Naive thymus-derived CD4-positive, alpha-beta T cell (primary cell): ENCODE measurements around the gene P2RY8. TPM values are rescaled to one million over a fixed set of nuclear protein-coding genes. Genes with fewer than 3 reads are reported as not detected.
A peak's percentile ranks its signal among the peaks of the same experiment; 100 is the strongest.
"Not testable (repeated sequence)": the region's sequence is repeated elsewhere in the genome, so short reads cannot be mapped to it uniquely, and the experiment has no call there.

Source experiments
- ATAC-seq: fragments of 150-1000 bp; cut with Tn5 transposase; 2 replicates; pipeline ENCODE4 v1.10.0; 2021; ENCODE audit warnings: mild to moderate bottlenecking, moderate library complexity
- CTCF ChIA-PET: fragments of 350-600 bp; sonication (Branson Sonifier 250); formaldehyde crosslinking; loops from one replicate; lab custom pipeline; 2021; ENCODE audit warnings: antibody characterized with exemption; lab: Charles Lee
- POLR2A ChIA-PET: fragments of 350-600 bp; sonication (Branson Sonifier 250); formaldehyde crosslinking; loops from one replicate; lab custom pipeline; 2021; ENCODE audit warnings: antibody characterized with exemption, inconsistent platforms; lab: Charles Lee
- DNase-seq, 9 donors: peaks; one replicate each; pipeline versions ENCODE4 v3.0.0 to v3.0.0-alpha.2; 2020 to 2022; ENCODE audit warnings: mixed read lengths in 1 of 9
- H3K27ac ChIP-seq: one replicate; pipeline ENCODE4 v1.7.0; 2013; ENCODE audit warnings: mild to moderate bottlenecking, low read depth, low read length, moderate library complexity
- H3K27me3 ChIP-seq, 2 donors: one replicate each; pipeline ENCODE4 v1.7.0; 2013; ENCODE audit warnings: low read length in 2 of 2, mild to moderate bottlenecking in 2 of 2, moderate library complexity in 2 of 2; ENCODE audit not compliant: control insufficient read depth in 2 of 2, insufficient read depth in 2 of 2
- H3K36me3 ChIP-seq, 3 experiments: 1 replicate in 2 of 3; 2 replicates in 1 of 3; pipeline ENCODE4 v1.7.0; 2013; ENCODE audit warnings: low read length in 3 of 3, mild to moderate bottlenecking in 3 of 3, moderate library complexity in 1 of 3; ENCODE audit not compliant: insufficient read depth in 3 of 3, control insufficient read depth in 2 of 3
- H3K4me1 ChIP-seq, 2 donors: one replicate each; pipeline ENCODE4 v1.7.0; 2013; ENCODE audit warnings: low read length in 2 of 2, mild to moderate bottlenecking in 2 of 2, moderate library complexity in 1 of 2; ENCODE audit not compliant: control insufficient read depth in 2 of 2, insufficient read depth in 2 of 2
- H3K4me3 ChIP-seq: 2 replicates; pipeline ENCODE4 v1.7.0; 2013; ENCODE audit warnings: mild to moderate bottlenecking, low read length
- H3K9me3 ChIP-seq, 3 experiments: 1 replicate in 2 of 3; 2 replicates in 1 of 3; pipeline ENCODE4 v1.7.0; 2013; ENCODE audit warnings: low read length in 3 of 3; ENCODE audit not compliant: control insufficient read depth in 2 of 3
- H3K27ac Mint-ChIP-seq, 9 donors: one replicate each; pipeline ENCODE4 v1.8.0; 2020 to 2022; ENCODE audit warnings: mixed read lengths in 9 of 9, mild to moderate bottlenecking in 8 of 9, moderate library complexity in 5 of 9, inconsistent platforms in 2 of 9
- H3K27me3 Mint-ChIP-seq, 5 donors: one replicate each; pipeline ENCODE4 v1.8.0; 2021 to 2022; ENCODE audit warnings: mixed read lengths in 5 of 5, mild to moderate bottlenecking in 1 of 5
- H3K36me3 Mint-ChIP-seq, 5 donors: one replicate each; pipeline ENCODE4 v1.8.0; 2020 to 2022; ENCODE audit warnings: mixed read lengths in 5 of 5, mild to moderate bottlenecking in 3 of 5, inconsistent platforms in 1 of 5
- H3K4me1 Mint-ChIP-seq, 7 donors: one replicate each; pipeline ENCODE4 v1.8.0; 2020 to 2022; ENCODE audit warnings: mixed read lengths in 7 of 7, mild to moderate bottlenecking in 3 of 7, inconsistent platforms in 1 of 7
- H3K4me3 Mint-ChIP-seq, 10 donors: one replicate each; pipeline ENCODE4 v1.8.0; 2020 to 2022; ENCODE audit warnings: mild to moderate bottlenecking in 10 of 10, mixed read lengths in 10 of 10, moderate library complexity in 6 of 10, inconsistent platforms in 2 of 10
- H3K9me3 Mint-ChIP-seq, 11 donors: one replicate each; pipeline ENCODE4 v1.8.0; 2020 to 2022; ENCODE audit warnings: mixed read lengths in 11 of 11, mild to moderate bottlenecking in 4 of 11, inconsistent platforms in 1 of 11, moderate library complexity in 1 of 11
- intact Hi-C, 2 donors: fragments of 100-400 bp; cut with micrococcal nuclease; formaldehyde crosslinking; loops; one replicate each; pipeline ENCODE4 v1.15.1; 2023
- polyA plus RNA-seq, 2 donors: library from polyadenylated mRNA; unstranded; fragments of 300-500 nt; fragmentation: Illumina TruSeq; gene quantifications; one replicate each; pipeline ENCODE4 v1.2.3, GENCODE V29; 2021
- total RNA-seq, 6 experiments: library from RNA in 5 of 6; stranded (reverse) in 5 of 6; gene quantifications; 1 replicate in 5 of 6; 2 replicates in 1 of 6; pipeline ENCODE4 v1.2.3 and lab custom pipeline; 2021 to 2026

The P2RY8 gene
- total and polyA plus RNA-seq, 7 experiments from 2014 or later: 109 to 277 (median 149) TPM

DNA sequence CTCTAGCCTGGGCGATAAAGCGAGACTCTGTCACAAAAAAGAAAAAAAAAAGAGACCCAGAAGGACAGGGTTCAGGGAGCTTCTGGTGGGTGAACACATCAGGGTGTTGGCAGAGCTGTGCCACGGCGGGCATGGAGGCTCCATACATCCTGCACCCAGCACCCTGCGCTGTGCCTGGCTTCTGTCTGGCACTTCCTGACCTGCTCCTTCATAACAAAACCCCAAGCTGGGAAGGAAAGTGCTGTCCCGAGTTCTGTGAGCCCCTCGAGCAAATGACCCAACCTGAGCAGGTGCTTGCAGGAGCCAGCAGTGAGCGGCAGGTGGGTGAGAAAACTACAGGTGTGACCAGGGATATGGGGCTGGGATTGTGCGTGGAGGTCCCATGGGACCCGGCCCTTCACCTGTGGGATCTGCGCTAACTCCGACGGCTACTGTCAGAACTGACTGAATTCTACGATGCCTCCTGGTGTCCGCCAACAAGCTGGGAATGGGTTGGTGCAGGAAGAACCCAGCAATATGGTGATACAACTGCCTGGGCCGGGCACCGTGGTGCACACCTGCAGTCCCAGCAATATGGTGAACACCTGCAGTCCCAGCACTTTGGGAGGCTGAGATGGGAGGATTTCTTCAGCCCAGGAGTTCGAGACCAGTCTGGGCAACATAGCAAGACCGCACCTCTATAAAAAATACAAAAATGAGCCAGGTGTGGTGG lies 103.2 kb downstream of the P2RY8 start:
- DNase-seq: no peak
- no peaks in the 10 kb centered on the region for H3K27me3 Mint-ChIP-seq
- intact Hi-C loops: no loop called here
- peaks cover 12 to 44% (median 36%) of the 10 kb centered on the region in 5 donors for H3K36me3 Mint-ChIP-seq
- no peak overlapping the region for H3K4me3 Mint-ChIP-seq
- no peaks in the 10 kb centered on the region for H3K4me1 Mint-ChIP-seq
- POLR2A ChIA-PET: no interaction called here
- CTCF ChIA-PET: no interaction called here
- H3K27ac ChIP-seq: no peak overlapping the region
- H3K9me3 Mint-ChIP-seq: peaks cover 0 to 16% (median 0%) of the 10 kb centered on the region in 11 donors
- peaks cover 0 to 45% (median 3%) of the 10 kb centered on the region in 3 experiments for H3K36me3 ChIP-seq
- H3K9me3 ChIP-seq: no peaks in the 10 kb centered on the region
- H3K4me1 ChIP-seq: no peaks in the 10 kb centered on the region
- no peak overlapping the region for H3K4me3 ChIP-seq
- ATAC-seq: no peak
- no peaks in the 10 kb centered on the region for H3K27me3 ChIP-seq
- H3K27ac Mint-ChIP-seq: no peak overlapping the region

DNA sequence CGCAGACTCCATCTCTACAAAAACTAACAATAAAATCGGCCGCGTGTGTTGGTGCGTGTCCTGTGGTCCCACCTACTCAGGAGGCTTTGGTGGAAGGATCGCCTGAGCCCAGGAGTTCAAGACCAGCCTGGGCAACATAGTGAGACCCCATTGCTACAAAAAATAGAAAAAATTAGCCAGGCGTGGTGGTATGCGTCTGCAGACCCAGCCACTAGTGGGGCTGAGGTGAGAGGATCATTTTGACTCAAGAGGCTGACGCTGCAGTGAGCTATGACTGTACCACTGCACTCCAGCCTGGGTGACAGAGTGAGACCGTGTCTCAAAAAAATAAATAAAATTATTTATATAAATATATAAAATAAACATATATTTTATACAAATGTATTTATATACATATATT lies 106.5 kb downstream of the P2RY8 start:
- CTCF ChIA-PET: no interaction called here
- no peak overlapping the region for H3K27ac ChIP-seq
- H3K27ac Mint-ChIP-seq: no peak overlapping the region
- H3K27me3 ChIP-seq: no peaks in the 10 kb centered on the region
- H3K27me3 Mint-ChIP-seq: no peaks in the 10 kb centered on the region
- H3K4me1 ChIP-seq: no peaks in the 10 kb centered on the region
- H3K36me3 Mint-ChIP-seq: peaks cover 0 to 26% (median 19%) of the 10 kb centered on the region in 5 donors
- no peak overlapping the region for H3K4me3 ChIP-seq
- intact Hi-C loops: no loop called here
- POLR2A ChIA-PET: no interaction called here
- peaks cover 0 to 37% (median 9%) of the 10 kb centered on the region in 3 experiments for H3K36me3 ChIP-seq
- peaks cover 0 to 7% (median 0%) of the 10 kb centered on the region in 7 donors for H3K4me1 Mint-ChIP-seq
- DNase-seq: no peak
- H3K9me3 ChIP-seq: no peaks in the 10 kb centered on the region
- H3K4me3 Mint-ChIP-seq: no peak overlapping the region
- H3K9me3 Mint-ChIP-seq: no peaks in the 10 kb centered on the region
- ATAC-seq: no peak

DNA sequence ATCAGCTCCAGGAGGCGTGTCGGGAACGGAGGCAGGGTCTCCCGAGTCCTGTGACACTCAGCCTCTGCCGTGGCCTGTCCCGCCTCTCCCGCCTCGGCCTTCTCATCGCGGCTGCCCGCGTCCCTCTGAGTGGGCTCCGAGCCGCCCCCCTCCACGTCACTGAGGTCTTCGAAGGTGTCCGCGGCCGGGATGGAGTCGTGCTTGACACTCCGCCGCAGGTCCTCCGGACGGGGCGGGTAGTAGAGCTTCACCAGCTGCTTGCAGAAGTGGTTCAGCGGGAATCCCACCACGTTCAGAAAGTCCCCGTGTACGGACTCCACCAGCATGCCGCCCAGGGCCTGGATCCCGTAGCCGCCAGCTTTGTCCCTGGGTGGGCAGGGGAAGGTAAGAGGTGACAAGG lies 109.2 kb downstream of the P2RY8 start:
- intact Hi-C loops: no loop called here
- Mint-ChIP-seq H3K27ac (no peak overlapping the region), H3K4me3 (no peak overlapping the region), H3K36me3 (peaks cover 5 to 47% (median 33%) of the 10 kb centered on the region in 5 donors), H3K9me3 (peaks cover 0 to 19% (median 9%) of the 10 kb centered on the region in 11 donors), H3K4me1 (peaks cover 0 to 7% (median 3%) of the 10 kb centered on the region in 7 donors), H3K27me3 (no peaks in the 10 kb centered on the region)
- no peak overlapping the region for H3K4me3 ChIP-seq
- no peaks in the 10 kb centered on the region for H3K4me1 ChIP-seq
- H3K36me3 ChIP-seq: peaks cover 5 to 47% (median 14%) of the 10 kb centered on the region in 3 experiments
- POLR2A ChIA-PET: no interaction called here
- H3K27ac ChIP-seq: no peak overlapping the region
- DNase-seq: no peak
- CTCF ChIA-PET: no interaction called here
- ATAC-seq: no peak
- peaks cover 0 to 11% (median 0%) of the 10 kb centered on the region in 3 experiments for H3K9me3 ChIP-seq
- H3K27me3 ChIP-seq: no peaks in the 10 kb centered on the region

DNA sequence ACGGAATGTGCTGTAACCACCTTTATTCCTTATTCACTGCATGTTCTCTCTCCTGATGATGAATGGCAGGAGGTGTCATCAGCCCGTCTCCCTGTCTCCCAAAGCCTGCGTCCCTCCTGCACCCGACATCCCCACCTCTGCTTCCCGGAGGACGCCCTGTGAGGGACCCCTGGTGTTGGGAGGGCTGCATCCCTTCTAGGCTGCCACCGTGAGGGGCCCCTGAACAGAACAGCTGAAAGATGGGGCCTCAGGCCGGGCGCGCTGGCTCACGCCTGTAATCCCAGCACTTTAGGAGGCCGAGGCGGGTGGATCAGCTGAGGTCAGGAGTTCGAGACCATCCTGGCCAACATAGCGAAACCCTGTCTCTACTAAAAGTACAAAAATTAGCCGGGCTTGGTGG lies 110.7 kb downstream of the P2RY8 start:
- ATAC-seq, DNase-seq, H3K27me3 Mint-ChIP-seq, H3K4me1 ChIP-seq, POLR2A ChIA-PET, CTCF ChIA-PET, H3K4me1 Mint-ChIP-seq, H3K27ac ChIP-seq, H3K27me3 ChIP-seq, H3K27ac Mint-ChIP-seq, intact Hi-C loops, H3K4me3 ChIP-seq, H3K4me3 Mint-ChIP-seq: not testable (repeated sequence)
- H3K9me3 ChIP-seq: peaks cover 0 to 25% (median 0%) of the 10 kb centered on the region in 3 experiments
- Mint-ChIP-seq H3K36me3 (peaks cover 9 to 57% (median 44%) of the 10 kb centered on the region in 5 donors), H3K9me3 (peaks cover 0 to 30% (median 14%) of the 10 kb centered on the region in 11 donors)
- peaks cover 5 to 61% (median 20%) of the 10 kb centered on the region in 3 experiments for H3K36me3 ChIP-seq

GRCh38 chrX:1425381-1425780 lies 111.6 kb downstream of the P2RY8 start:
- H3K4me1 ChIP-seq: no peaks in the 10 kb centered on the region
- peaks cover 5 to 64% (median 20%) of the 10 kb centered on the region in 3 experiments for H3K36me3 ChIP-seq
- H3K27ac ChIP-seq: no peak overlapping the region
- ChIA-PET CTCF (no interaction called here), POLR2A (no interaction called here)
- no peak overlapping the region for H3K4me3 Mint-ChIP-seq
- peaks cover 0 to 30% (median 14%) of the 10 kb centered on the region in 11 donors for H3K9me3 Mint-ChIP-seq
- H3K27me3 ChIP-seq: no peaks in the 10 kb centered on the region
- peaks cover 0 to 25% (median 0%) of the 10 kb centered on the region in 3 experiments for H3K9me3 ChIP-seq
- DNase-seq: no peak
- no peaks in the 10 kb centered on the region for H3K27me3 Mint-ChIP-seq
- no peak overlapping the region for H3K27ac Mint-ChIP-seq
- H3K4me3 ChIP-seq: no peak overlapping the region
- H3K36me3 Mint-ChIP-seq: peaks cover 9 to 64% (median 45%) of the 10 kb centered on the region in 5 donors
- intact Hi-C loops: no loop called here
- peaks cover 0 to 7% (median 3%) of the 10 kb centered on the region in 7 donors for H3K4me1 Mint-ChIP-seq
- no peak for ATAC-seq

DNA sequence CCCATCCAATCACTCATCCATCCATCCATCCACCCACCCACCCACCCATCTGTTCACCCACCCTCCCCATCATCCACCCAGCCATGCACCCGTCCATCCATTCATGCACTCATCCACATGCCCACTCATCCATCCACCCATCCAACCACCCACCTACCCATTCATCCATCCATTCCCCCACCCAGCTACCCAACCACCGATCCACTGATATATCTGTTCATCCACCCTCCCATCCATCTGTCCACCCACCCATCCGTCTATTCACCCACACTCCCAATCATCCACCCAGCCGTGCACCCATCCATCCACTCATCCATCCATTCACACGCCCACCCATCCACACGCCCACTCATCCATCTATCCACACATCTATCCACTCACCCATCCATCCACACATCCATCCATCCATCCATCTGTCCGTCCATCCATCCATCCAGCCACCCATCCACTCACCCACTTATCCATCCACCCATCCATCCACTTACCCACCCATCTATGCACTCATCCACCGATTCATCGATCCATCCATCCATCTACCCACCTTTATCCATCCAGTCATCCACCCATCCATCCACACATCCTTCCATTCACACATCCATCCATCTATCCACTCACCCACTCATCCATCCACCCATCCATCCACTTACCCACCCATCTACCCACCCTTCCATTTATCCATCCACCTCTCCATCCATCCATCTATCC lies 112.7 kb downstream of the P2RY8 start:
- ChIA-PET POLR2A (no interaction called here), CTCF (no interaction called here)
- DNase-seq (no peak), ATAC-seq (no peak)
- H3K27ac Mint-ChIP-seq: peak overlapping the region in 4 of 9 donors; percentile 25 to 82 (median 35)
- no peaks in the 10 kb centered on the region for H3K27me3 Mint-ChIP-seq
- H3K9me3 Mint-ChIP-seq: peaks cover 6 to 38% (median 20%) of the 10 kb centered on the region in 11 donors
- peaks cover 0 to 16% (median 8%) of the 10 kb centered on the region in 7 donors for H3K4me1 Mint-ChIP-seq
- Histone ChIP-seq H3K27me3 (no peaks in the 10 kb centered on the region), H3K4me1 (no peaks in the 10 kb centered on the region), H3K27ac (no peak overlapping the region), H3K4me3 (no peak overlapping the region), H3K36me3 (peaks cover 5 to 71% (median 20%) of the 10 kb centered on the region in 3 experiments), H3K9me3 (peaks cover 0 to 25% (median 0%) of the 10 kb centered on the region in 3 experiments)
- intact Hi-C loops: no loop called here
- H3K36me3 Mint-ChIP-seq: peaks cover 16 to 72% (median 50%) of the 10 kb centered on the region in 5 donors
- H3K4me3 Mint-ChIP-seq: peak overlapping the region in 1 of 10 donors; percentile 74
